T-helper 1 cell (primary cell): ENCODE results near the gene CCDC182.

Experiments used
- DNase-seq, 5 donors: peaks; one replicate each; pipeline ENCODE4 v3.0.0-alpha.2; 2012 to 2020

The CCDC182 gene

GRCh38 chr17:57756951-57757350, 11.9 kb upstream of the CCDC182 start:
- no peak for DNase-seq

DNA sequence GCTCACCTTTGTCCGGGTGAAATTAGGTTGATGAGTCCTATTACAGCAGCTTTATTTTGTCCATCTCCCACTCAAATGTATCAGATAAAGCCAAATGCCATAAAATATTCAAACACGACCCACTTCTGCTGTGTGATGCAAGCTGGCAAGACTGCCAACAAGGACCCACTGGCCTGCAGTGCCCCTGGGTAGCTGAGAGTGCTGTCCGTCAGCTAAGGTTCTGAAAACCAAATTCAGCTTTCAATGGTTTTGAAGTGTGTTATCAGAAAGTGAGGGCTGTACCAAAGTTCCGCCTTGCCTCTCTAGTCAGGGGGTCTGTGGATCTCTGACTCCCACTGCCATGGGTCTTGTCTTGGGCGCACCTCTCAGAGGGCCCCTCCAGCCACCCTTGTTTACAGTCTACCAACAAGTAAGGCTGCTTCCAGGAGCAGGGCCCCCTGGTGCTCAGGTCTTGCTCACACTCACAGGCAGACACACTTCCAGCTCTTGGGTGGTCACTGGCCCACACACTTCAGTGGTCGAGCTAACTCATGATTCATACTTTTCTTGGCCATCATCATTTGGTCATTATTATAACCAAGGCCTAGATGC, 10.5 kb upstream of the CCDC182 start:
- no peak for DNase-seq

DNA sequence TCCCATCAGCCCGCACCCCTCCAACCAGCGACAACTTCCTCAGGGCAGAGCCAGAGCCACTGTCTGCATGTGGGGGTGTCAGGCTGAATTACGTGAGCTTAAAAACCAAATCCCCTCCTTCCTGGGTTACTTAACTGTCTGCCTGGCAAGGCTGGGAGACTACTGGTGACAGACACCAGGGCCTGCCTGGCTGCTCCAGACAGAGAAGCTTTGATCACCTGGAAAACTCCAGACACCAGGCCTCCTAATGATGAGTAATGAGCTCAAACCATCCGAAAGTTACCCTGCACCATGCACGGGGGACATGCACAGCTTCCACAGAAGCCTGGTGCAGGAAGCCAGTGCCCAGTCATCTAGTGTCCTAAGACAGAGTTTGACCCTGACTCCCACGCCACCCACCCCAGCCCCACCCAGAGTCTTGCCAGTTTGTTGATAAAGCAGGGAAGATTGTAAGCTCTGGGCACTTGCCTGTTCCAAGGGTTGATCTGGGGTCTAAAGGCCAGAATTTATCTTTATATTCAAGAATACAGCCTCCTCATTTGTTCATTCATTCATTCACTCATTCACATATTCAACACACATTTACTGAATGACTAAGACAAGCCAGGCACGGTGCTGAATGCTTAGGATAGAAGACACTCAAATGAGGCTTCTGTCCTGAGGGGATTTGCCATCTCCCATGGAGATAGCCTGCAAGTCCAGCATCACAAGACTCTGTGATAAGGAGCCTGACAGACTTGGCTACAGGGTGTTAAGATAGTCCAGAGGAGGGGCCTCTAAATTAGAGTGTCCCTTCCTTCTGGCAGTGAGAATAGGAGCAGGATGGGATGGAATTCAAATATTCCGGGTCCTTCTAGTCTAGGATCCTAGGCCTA, 7.2 kb upstream of the CCDC182 start:
- DNase-seq: no peak

DNA sequence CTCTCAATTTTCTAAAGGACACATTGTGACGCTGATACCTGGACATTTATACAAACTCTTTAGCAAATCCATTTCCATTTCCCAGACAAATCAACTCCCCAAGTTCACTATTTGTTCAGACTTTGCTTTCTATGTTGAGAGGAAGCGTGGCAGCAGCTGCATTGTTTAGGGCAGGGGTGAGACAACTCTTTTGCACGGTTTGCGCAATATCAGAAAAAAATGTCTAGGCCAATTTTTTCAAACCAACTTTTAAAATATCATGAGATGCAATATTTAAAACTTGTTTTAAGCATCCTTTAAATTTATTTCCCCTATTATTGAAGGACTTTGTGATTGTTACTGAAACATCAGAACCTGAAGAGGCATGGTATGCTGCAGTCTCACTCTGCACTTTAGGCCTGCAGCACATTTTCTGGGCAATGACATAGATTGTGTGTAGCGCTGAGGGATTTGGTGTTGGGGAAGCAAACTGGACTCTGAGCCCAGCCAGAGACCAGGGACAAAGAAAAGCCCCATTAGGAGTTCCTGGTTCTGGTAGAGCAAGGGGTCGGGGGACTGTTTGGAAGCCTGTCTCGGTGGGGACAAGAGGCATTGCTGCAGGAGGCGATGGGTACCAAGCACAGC, 6.4 kb upstream of the CCDC182 start:
- no peak for DNase-seq

DNA sequence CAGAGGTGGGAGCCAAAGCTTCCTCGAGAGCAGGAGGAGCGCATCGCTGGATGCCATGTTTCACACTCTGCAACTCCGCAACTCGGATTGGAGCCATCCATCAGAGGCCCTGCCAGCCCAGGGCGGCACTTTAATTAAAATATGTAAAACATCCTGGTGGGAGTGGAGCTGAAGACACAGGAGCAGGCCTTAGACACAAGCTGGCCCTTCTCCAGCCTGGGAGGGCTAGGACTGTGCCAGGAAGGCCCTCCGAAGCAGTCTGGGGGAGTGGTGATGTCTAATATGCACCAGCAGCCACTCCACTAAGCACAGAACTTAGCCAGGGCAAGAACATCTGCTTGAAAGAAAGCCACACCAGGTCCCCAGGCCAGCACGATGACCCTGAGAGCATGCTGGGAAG, 5.8 kb upstream of the CCDC182 start:
- no peak for DNase-seq

- DNase-seq: no peak
Observed at GRCh38 chr17:57750109-57750871, 5.2 kb upstream of the CCDC182 start.

DNA sequence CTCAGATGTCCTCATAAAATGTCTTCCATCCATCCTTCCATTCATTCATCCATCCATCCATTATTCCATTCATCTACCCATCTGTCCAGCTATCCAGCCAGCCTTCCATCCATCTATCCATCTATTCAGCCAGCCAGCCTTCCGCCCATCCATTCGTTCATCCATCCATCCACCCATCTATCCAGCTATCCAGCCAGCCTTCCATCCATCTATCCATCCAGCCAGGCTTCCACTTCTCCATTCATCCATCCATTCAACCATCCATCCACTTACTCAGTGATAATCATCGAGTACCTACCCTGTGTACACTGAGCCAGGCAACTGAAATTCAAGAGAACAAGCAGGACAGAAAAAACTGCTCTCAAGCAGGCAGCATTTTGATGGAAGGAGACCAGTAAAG, 4.6 kb upstream of the CCDC182 start:
- no peak for DNase-seq

GRCh38 chr17:57747221-57748017, 2.3 kb upstream of the CCDC182 start:
- DNase-seq: peak in 2 of 5 donors; percentile 24 to 56

DNA sequence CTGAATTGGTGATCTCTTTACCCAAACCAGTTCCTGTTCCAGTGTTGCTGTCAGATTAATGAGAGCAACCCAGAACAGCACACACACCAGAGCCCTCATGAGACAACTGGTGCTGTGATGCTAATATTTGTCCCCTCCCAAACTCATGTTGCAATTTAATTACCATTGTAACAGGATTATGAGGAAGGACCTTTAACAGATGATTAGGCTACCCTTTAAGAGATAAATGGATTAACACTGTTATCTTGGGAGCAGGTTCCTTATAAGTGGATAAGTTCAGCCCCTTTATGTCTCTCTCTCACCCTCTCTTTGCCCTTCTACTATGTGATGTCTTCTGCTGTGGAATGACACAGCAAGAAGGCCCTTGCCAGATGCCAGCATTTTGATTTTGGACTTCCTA, 1.1 kb upstream of the CCDC182 start:
- no peak for DNase-seq

DNA sequence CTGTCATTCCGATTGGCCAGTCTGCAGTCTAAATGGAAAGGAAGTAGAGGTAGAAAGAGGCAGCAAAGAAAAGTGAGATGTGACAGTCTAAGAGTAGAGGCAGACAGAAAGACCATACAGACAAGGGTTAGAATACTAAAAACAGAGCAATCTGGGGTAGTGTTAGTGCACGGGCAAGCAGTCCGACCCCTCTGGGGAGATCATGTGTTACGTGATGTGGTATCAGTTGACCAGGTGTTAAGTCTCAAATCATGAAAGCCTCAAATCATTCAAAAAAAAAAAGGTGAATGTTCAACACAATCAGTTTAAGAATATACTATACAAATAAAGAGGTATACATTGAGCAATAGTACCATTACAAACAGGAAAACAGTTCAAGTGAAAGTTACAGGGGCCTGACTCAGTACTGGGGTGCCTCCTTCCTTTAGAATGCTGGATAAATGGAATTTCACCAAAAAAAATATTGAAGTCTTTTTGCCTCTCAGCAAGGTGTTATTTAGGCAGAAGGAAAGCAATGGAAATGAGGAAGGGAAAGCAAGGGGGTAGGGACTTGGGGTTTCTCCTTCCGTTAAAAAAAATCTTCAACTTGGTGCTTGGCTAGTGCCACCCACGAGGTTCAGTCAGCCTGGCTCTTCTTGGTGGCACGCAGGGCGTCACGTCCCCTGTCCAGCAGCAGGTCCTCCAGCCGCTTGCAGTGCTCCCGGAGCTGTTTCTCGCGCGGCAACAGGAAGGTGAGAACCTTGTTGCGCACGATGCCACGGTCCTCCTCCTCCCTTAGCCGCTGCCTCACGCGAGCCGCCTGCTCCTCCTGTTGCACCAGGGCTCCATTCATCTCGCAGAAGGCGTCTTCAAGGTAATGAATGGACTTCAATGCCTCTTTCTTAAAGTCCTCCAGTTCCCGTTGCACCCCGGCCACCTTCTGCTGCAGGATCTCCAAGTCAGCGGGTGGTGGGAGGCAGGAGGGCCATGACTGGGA, 616 bp downstream of the CCDC182 start:
- DNase-seq: no peak

DNA sequence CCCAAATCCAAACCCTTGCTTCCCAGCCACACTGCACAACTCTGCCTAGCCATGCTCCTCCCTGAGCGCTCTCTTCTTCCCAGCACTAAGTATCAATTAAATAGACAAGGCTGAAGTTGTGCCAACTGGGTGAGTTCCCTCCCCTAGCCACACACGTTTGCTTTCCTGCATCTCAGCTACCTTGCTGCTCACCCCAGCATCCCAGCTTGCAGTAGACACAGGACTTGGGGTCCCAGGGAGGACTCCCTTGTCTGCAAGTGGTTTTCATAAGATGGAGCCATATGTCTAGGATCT, 4.9 kb downstream of the CCDC182 start:
- DNase-seq: no peak

- peak in 1 of 5 donors; percentile 14 for DNase-seq
Observed at GRCh38 chr17:57739402-57740234, 5.5 kb downstream of the CCDC182 start.

DNA sequence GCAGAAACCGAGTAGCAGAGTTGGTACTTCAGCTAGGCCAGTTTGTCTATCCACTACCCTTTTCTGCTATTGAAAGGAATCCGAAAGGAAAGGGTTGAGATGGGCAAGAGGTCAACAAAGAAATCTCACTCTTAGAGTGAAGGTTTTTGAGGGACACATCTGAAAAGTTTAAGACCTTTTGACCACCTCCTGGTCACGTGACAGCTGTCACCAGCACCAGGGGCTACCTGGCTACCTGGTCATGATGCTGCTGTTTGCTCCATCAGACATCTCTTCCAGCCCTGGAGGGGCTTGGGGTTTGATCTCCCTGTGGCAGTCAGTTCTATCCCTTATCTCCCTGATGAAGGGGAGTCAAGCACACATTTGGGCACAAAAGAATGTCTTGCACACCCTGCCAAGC, 7.6 kb downstream of the CCDC182 start:
- DNase-seq: no peak

DNA sequence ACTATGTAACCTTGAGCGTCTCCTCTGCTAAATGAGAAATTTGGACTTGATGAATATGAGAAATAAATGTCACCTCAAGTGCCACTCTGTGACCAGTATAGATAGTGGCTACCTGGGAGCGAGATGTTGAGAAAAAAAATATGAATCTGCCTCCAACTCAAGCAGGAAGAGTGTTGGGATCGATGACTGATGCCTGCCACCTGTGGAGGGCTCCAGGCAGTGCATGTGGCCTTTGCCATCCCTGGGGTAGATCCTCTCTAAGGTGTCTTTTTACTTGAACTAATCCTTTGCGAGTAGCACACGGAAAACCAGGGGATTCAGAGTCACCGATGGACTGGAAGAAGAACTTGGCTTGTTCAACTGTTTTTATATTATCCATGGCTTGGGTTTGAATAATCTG, 9.4 kb downstream of the CCDC182 start:
- DNase-seq: no peak

DNA sequence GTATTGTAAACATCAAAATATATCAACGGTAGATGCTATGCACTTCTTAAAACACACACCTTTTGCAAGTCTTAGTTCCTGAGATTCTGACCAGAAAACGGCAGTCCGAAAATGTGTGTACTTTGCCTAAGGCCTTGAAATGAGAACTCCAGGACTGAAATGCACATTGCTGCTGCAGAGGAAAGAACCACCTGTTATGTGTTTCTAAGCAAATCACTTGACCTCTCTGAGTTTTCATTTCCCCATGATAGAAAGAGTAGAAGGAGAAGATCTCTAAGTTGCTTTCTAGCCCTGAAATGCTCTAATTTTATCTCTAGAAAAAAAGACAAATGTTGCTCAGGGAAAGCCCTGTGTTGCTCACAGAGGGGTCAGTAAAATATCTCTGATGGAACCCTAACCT, 9.9 kb downstream of the CCDC182 start:
- DNase-seq: no peak

DNA sequence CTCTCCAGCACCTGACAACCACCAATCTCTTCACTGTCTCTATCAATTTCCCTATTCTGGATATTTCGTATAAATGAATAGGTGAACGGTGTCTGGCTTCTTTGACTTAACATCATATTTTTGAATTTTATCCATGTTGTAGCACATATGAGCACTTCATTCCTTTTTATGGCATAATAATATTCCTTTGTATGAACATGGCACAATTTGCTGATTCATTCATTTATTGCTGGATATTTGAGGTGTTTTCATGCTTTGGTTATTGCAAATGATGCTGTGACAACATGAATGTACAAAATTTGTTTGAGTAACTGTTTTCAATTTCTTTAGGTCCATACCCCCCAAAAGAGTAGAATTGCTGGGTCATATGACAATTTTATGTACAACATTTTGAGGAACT, 12.0 kb downstream of the CCDC182 start:
- DNase-seq: no peak

DNA sequence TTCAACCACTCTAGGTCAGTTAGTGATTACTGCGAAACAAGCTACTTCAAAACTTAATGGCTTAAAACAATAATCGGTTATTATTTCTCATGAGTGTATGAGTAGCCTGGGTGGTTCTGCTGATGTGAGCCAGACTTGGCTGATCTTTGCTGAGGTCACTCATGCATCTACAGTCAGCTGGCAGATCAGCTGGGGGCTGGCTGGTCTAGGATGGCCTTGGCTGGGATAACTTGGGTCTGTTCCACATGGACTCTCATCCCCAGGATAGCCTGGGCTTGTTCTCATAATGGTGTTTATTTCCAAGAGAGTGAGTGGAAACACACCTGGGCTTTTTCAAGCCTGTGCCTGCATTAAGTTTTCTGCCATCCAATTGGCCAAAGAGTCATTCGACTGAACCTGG, 13.0 kb downstream of the CCDC182 start:
- DNase-seq: no peak

- DNase-seq: no peak
Observed at GRCh38 chr17:57730026-57730701, 14.9 kb downstream of the CCDC182 start.

- DNase-seq: no peak
Observed at GRCh38 chr17:57727630-57728175, 17.4 kb downstream of the CCDC182 start.

DNA sequence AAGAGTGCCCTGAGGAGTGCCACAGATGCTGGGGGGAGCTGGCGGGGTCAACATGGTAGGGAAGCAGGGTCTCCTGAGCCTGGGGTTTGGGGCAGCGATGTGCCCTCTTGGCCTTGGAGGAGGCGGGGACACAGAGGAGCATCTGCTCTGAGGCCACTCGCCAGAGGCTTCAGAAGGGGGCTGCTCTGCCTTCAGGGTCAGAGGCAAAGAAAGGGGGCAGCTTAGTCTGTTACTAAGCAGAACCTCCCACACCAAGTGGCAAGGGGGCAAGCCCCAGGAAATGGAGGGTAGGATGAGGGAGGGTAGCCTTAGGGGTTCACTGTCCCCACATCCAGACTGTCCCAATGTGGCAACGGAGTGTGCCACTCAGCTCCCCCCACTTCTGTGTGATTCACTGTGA, 18.3 kb downstream of the CCDC182 start:
- DNase-seq: no peak
